ENCODE results near the gene SNAP29.
"Not testable (repeated sequence)": the region's sequence is repeated elsewhere in the genome, so short reads cannot be mapped to it uniquely, and the experiment has no call there.

The SNAP29 gene

GRCh38 chr22:20819471-20819870 is 39.3 kb upstream of the SNAP29 start:
- no peaks in the 10 kb centered on the region for H3K4me1 ChIP-seq (ENCODE audit: control insufficient read depth, insufficient read depth, low read length)
- no peaks in the 10 kb centered on the region for H3K9me3 ChIP-seq (ENCODE audit: control insufficient read depth, insufficient read depth, low read depth, low read length)
- no peaks in the 10 kb centered on the region for H3K27me3 ChIP-seq (ENCODE audit: control insufficient read depth, insufficient read depth, low read length)
- peaks cover 36% of the 10 kb centered on the region for H3K36me3 ChIP-seq (ENCODE audit: control insufficient read depth, insufficient read depth, low read length)
- no peak overlapping the region for H3K9ac ChIP-seq (ENCODE audit: low read length)
- H3K4me3 ChIP-seq (ENCODE audit: low read depth, low read length), result no peak overlapping the region
- H3K27ac ChIP-seq (ENCODE audit: low read depth, low read length), result no peak overlapping the region

- H3K4me1 ChIP-seq (ENCODE audit: control insufficient read depth, insufficient read depth, low read length); H3K27ac ChIP-seq (ENCODE audit: low read depth, low read length); H3K9me3 ChIP-seq (ENCODE audit: control insufficient read depth, insufficient read depth, low read depth, low read length); H3K4me3 ChIP-seq (ENCODE audit: low read depth, low read length); H3K9ac ChIP-seq (ENCODE audit: low read length); H3K27me3 ChIP-seq (ENCODE audit: control insufficient read depth, insufficient read depth, low read length): not testable (repeated sequence)
- H3K36me3 ChIP-seq (ENCODE audit: control insufficient read depth, insufficient read depth, low read length), result peaks cover 28% of the 10 kb centered on the region
Measured at GRCh38 chr22:20821717-20822239, 37.0 kb upstream of the SNAP29 start.

DNA sequence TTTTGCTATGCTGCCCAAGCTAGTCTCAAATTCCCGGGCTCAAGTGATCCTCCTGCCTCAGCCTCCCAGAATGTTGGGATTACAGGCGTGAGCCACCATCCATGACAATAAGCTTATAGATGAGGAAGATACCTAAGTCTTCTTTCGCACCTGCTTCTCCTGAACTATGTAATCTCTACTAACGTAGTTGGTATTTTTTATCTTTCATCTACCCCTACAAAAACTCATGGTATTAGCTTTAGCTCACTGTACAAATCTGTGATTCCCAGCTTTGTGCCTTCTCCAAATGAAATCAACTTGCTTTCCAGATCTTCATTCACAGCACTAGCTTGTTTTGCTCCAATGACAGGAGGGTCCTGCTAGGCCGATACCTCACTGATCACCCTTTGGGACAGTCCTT is 36.6 kb upstream of the SNAP29 start:
- H3K4me1 ChIP-seq (ENCODE audit: control insufficient read depth, insufficient read depth, low read length), result no peaks in the 10 kb centered on the region
- no peaks in the 10 kb centered on the region for H3K27me3 ChIP-seq (ENCODE audit: control insufficient read depth, insufficient read depth, low read length)
- peaks cover 24% of the 10 kb centered on the region for H3K36me3 ChIP-seq (ENCODE audit: control insufficient read depth, insufficient read depth, low read length)
- no peak overlapping the region for H3K4me3 ChIP-seq (ENCODE audit: low read depth, low read length)
- no peak overlapping the region for H3K9ac ChIP-seq (ENCODE audit: low read length)
- H3K27ac ChIP-seq (ENCODE audit: low read depth, low read length), result no peak overlapping the region
- no peaks in the 10 kb centered on the region for H3K9me3 ChIP-seq (ENCODE audit: control insufficient read depth, insufficient read depth, low read depth, low read length)

- H3K4me3 ChIP-seq (ENCODE audit: low read depth, low read length), result no peak overlapping the region
- no peak overlapping the region for H3K27ac ChIP-seq (ENCODE audit: low read depth, low read length)
- no peaks in the 10 kb centered on the region for H3K4me1 ChIP-seq (ENCODE audit: control insufficient read depth, insufficient read depth, low read length)
- H3K9me3 ChIP-seq (ENCODE audit: control insufficient read depth, insufficient read depth, low read depth, low read length), result no peaks in the 10 kb centered on the region
- H3K9ac ChIP-seq (ENCODE audit: low read length), result no peak overlapping the region
- no peaks in the 10 kb centered on the region for H3K27me3 ChIP-seq (ENCODE audit: control insufficient read depth, insufficient read depth, low read length)
- peaks cover 20% of the 10 kb centered on the region for H3K36me3 ChIP-seq (ENCODE audit: control insufficient read depth, insufficient read depth, low read length)
Measured at GRCh38 chr22:20823264-20823663, 35.5 kb upstream of the SNAP29 start.

DNA sequence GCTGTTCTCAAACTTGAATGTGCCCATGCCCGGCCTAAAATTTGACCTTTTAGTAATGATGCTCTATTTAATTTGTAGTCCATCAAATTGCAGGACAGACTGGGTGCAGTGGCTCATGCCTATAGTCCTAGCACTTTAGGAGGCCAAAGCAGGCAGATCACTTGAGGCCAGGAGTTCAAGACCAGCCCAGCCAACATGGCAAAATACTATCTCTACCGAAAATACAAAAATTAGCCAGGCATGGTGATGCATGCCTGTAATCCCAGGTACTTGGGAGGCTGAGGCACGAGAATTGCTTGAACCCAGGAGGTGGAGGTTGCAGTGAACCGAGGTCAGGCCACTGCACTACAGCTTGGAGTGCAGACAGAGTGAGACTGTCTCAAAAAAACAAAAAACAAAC is 33.6 kb upstream of the SNAP29 start:
- not testable (repeated sequence) for H3K9ac ChIP-seq (ENCODE audit: low read length); H3K4me3 ChIP-seq (ENCODE audit: low read depth, low read length); H3K27ac ChIP-seq (ENCODE audit: low read depth, low read length); H3K27me3 ChIP-seq (ENCODE audit: control insufficient read depth, insufficient read depth, low read length); H3K9me3 ChIP-seq (ENCODE audit: control insufficient read depth, insufficient read depth, low read depth, low read length); H3K36me3 ChIP-seq (ENCODE audit: control insufficient read depth, insufficient read depth, low read length); H3K4me1 ChIP-seq (ENCODE audit: control insufficient read depth, insufficient read depth, low read length)

DNA sequence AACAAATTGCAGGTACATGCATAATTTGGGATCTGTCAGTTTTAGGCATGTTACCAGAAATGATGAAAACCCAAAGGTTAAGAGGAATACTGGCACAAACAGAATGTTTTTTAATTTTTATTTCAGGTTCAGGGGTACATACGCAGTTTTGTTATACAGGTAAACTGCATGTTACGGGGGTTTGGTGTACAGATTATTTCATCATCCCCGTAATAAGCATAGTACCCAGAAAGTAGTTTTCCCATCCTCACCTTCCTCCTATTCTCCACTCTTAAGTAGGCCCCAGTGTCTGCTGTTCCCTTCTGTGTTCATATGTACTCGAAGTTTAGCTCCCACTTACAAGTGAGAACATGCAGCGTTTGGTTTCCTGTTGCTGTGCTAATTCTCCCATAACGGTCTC is 33.2 kb upstream of the SNAP29 start:
- Histone ChIP-seq H3K27me3 (ENCODE audit: control insufficient read depth, insufficient read depth, low read length) (no peaks in the 10 kb centered on the region), H3K4me1 (ENCODE audit: control insufficient read depth, insufficient read depth, low read length) (no peaks in the 10 kb centered on the region), H3K36me3 (ENCODE audit: control insufficient read depth, insufficient read depth, low read length) (peaks cover 7% of the 10 kb centered on the region), H3K27ac (ENCODE audit: low read depth, low read length) (no peak overlapping the region), H3K9ac (ENCODE audit: low read length) (no peak overlapping the region), H3K9me3 (ENCODE audit: control insufficient read depth, insufficient read depth, low read depth, low read length) (no peaks in the 10 kb centered on the region), H3K4me3 (ENCODE audit: low read depth, low read length) (no peak overlapping the region)

DNA sequence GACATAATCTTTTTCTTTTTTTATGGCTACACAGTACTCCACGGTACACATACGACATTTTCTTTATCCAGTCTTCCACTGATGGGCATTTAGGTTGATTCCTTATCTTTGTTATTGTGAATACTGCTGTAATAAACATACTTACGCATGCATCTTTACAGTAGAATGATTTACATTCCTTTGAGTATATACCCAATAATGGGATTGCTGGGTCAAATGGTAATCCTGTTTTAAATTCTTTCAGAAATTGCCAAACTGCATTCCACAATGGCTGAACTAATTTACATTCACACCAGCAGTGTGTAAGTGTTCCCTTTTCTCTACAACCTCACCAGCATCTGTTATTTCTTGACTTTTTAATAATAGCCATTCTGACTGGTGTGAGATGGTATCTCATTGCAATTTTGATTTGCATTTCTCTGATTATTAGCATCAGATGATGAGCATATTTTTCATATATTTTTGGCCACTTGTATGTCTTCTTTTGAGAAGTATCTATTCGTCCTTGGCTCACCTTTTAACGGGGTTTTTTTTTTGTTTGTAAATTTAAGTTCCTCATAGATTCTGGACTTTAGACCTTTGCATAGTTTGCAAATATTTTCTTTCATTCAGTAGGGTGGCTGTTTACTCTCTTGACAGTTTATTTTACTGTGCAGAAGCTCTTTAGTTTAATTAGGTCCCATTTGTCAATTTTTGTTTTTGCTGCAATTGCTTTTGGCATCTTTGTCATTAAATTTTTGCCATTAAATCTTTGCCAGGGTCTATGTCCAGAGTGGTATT is 32.2 kb upstream of the SNAP29 start:
- not testable (repeated sequence) for H3K27ac ChIP-seq (ENCODE audit: low read depth, low read length); H3K9ac ChIP-seq (ENCODE audit: low read length); H3K9me3 ChIP-seq (ENCODE audit: control insufficient read depth, insufficient read depth, low read depth, low read length); H3K36me3 ChIP-seq (ENCODE audit: control insufficient read depth, insufficient read depth, low read length); H3K27me3 ChIP-seq (ENCODE audit: control insufficient read depth, insufficient read depth, low read length); H3K4me3 ChIP-seq (ENCODE audit: low read depth, low read length); H3K4me1 ChIP-seq (ENCODE audit: control insufficient read depth, insufficient read depth, low read length)

DNA sequence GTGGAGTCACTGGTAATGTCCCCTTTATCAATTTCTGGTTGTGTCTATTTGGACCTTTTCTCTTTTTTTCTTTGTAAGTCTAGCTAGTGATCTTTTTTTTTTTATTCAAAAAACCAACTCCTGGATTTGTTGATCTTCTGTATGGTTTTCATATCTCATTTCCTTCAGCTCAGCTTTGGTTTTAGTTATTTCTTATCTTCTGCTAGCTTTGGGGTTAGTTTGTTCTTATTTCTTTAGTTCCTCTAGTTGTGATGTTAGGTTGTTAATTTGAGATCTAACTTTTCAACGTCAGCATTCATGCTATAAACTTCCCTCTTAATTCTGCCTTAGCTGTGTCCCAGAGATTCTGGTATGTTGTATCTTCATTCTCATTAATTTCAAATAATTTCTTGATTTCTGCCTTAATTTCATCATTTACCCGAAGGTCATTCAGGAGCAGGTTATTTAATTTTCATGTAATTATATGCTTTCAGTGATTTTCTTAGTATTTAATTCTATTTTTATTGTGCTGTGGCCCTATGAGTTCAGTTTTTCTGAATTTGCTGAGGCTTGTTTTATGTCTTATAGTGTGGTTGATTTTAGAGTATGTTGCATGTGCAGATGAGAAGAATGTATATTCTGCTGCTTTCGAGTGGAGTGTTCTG is 29.2 kb upstream of the SNAP29 start:
- H3K9ac ChIP-seq (ENCODE audit: low read length), result no peak overlapping the region
- no peak overlapping the region for H3K4me3 ChIP-seq (ENCODE audit: low read depth, low read length)
- no peaks in the 10 kb centered on the region for H3K4me1 ChIP-seq (ENCODE audit: control insufficient read depth, insufficient read depth, low read length)
- no peaks in the 10 kb centered on the region for H3K27me3 ChIP-seq (ENCODE audit: control insufficient read depth, insufficient read depth, low read length)
- no peak overlapping the region for H3K27ac ChIP-seq (ENCODE audit: low read depth, low read length)
- peaks cover 10% of the 10 kb centered on the region for H3K36me3 ChIP-seq (ENCODE audit: control insufficient read depth, insufficient read depth, low read length)
- no peaks in the 10 kb centered on the region for H3K9me3 ChIP-seq (ENCODE audit: control insufficient read depth, insufficient read depth, low read depth, low read length)

GRCh38 chr22:20833225-20833665 is 25.6 kb upstream of the SNAP29 start:
- Histone ChIP-seq H3K9me3 (ENCODE audit: control insufficient read depth, insufficient read depth, low read depth, low read length) (no peaks in the 10 kb centered on the region), H3K4me3 (ENCODE audit: low read depth, low read length) (no peak overlapping the region), H3K9ac (ENCODE audit: low read length) (no peak overlapping the region), H3K4me1 (ENCODE audit: control insufficient read depth, insufficient read depth, low read length) (no peaks in the 10 kb centered on the region), H3K27ac (ENCODE audit: low read depth, low read length) (no peak overlapping the region), H3K36me3 (ENCODE audit: control insufficient read depth, insufficient read depth, low read length) (peaks cover 10% of the 10 kb centered on the region), H3K27me3 (ENCODE audit: control insufficient read depth, insufficient read depth, low read length) (no peaks in the 10 kb centered on the region)

- H3K27me3 ChIP-seq (ENCODE audit: control insufficient read depth, insufficient read depth, low read length), result no peaks in the 10 kb centered on the region
- H3K9ac ChIP-seq (ENCODE audit: low read length), result no peak overlapping the region
- no peak overlapping the region for H3K4me3 ChIP-seq (ENCODE audit: low read depth, low read length)
- peaks cover 10% of the 10 kb centered on the region for H3K36me3 ChIP-seq (ENCODE audit: control insufficient read depth, insufficient read depth, low read length)
- no peaks in the 10 kb centered on the region for H3K4me1 ChIP-seq (ENCODE audit: control insufficient read depth, insufficient read depth, low read length)
- H3K27ac ChIP-seq (ENCODE audit: low read depth, low read length), result no peak overlapping the region
- H3K9me3 ChIP-seq (ENCODE audit: control insufficient read depth, insufficient read depth, low read depth, low read length), result no peaks in the 10 kb centered on the region
Measured at GRCh38 chr22:20834206-20834605, 24.6 kb upstream of the SNAP29 start.

DNA sequence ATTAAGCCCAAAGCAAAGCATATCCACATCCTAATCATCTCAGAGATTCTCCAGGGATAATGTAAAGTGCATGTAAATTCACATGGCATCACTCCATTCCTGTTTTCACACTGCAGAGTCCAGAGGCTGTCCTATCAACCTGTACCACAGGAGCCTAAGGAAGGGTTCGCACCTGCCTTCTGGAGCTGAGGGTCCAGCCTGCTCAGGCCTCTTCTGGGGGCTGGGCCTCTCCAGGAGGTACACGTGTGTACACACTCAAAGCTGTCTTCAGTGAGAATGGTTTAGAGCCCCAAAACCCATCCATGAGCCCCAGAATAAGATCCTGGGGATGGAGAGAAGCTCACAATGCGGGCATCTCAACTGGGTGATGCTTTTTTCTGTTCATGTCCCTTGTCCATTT is 24.1 kb upstream of the SNAP29 start:
- Histone ChIP-seq H3K27me3 (ENCODE audit: control insufficient read depth, insufficient read depth, low read length) (no peaks in the 10 kb centered on the region), H3K4me1 (ENCODE audit: control insufficient read depth, insufficient read depth, low read length) (no peaks in the 10 kb centered on the region), H3K9me3 (ENCODE audit: control insufficient read depth, insufficient read depth, low read depth, low read length) (no peaks in the 10 kb centered on the region), H3K36me3 (ENCODE audit: control insufficient read depth, insufficient read depth, low read length) (peaks cover 10% of the 10 kb centered on the region), H3K27ac (ENCODE audit: low read depth, low read length) (no peak overlapping the region), H3K9ac (ENCODE audit: low read length) (no peak overlapping the region), H3K4me3 (ENCODE audit: low read depth, low read length) (no peak overlapping the region)

Measured in HUES6 (cell line).